Measurements from ENCODE around the gene IGFBP4.

DNA sequence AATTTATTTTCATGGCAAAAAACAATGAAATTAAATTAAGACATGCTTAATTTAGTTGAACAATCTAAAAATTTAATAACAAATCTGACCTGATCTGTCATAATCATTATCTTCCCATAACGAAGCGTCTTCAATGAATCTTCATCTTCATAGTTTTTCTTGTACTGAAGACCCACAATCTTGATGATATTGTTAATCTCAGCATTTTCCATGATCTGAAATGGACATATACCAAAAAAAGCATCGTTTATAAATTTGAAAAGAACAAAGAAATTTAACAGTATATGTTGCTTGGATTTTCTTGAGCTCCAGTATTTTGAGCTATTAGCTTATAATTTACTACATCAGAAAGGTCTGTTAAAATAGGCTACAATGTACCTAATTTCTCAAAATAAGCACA lies 35.8 kb upstream of the IGFBP4 start:
- TF ChIP-seq, protein P1, sequence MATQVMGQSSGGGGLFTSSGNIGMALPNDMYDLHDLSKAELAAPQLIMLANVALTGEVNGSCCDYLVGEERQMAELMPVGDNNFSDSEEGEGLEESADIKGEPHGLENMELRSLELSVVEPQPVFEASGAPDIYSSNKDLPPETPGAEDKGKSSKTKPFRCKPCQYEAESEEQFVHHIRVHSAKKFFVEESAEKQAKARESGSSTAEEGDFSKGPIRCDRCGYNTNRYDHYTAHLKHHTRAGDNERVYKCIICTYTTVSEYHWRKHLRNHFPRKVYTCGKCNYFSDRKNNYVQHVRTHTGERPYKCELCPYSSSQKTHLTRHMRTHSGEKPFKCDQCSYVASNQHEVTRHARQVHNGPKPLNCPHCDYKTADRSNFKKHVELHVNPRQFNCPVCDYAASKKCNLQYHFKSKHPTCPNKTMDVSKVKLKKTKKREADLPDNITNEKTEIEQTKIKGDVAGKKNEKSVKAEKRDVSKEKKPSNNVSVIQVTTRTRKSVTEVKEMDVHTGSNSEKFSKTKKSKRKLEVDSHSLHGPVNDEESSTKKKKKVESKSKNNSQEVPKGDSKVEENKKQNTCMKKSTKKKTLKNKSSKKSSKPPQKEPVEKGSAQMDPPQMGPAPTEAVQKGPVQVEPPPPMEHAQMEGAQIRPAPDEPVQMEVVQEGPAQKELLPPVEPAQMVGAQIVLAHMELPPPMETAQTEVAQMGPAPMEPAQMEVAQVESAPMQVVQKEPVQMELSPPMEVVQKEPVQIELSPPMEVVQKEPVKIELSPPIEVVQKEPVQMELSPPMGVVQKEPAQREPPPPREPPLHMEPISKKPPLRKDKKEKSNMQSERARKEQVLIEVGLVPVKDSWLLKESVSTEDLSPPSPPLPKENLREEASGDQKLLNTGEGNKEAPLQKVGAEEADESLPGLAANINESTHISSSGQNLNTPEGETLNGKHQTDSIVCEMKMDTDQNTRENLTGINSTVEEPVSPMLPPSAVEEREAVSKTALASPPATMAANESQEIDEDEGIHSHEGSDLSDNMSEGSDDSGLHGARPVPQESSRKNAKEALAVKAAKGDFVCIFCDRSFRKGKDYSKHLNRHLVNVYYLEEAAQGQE (IDR thresholded peaks at IDR 0.05; ENCODE audit: borderline replicate concordance in 1 of 2, low read depth in 1 of 2, low read length in 2 of 2) = no peak
- TF ChIP-seq, protein P2, sequence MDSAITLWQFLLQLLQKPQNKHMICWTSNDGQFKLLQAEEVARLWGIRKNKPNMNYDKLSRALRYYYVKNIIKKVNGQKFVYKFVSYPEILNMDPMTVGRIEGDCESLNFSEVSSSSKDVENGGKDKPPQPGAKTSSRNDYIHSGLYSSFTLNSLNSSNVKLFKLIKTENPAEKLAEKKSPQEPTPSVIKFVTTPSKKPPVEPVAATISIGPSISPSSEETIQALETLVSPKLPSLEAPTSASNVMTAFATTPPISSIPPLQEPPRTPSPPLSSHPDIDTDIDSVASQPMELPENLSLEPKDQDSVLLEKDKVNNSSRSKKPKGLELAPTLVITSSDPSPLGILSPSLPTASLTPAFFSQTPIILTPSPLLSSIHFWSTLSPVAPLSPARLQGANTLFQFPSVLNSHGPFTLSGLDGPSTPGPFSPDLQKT (CRISPR knock-in tag; IDR thresholded peaks at IDR 0.05; ENCODE audit: borderline replicate concordance) = no peak
- TF ChIP-seq, protein P3, sequence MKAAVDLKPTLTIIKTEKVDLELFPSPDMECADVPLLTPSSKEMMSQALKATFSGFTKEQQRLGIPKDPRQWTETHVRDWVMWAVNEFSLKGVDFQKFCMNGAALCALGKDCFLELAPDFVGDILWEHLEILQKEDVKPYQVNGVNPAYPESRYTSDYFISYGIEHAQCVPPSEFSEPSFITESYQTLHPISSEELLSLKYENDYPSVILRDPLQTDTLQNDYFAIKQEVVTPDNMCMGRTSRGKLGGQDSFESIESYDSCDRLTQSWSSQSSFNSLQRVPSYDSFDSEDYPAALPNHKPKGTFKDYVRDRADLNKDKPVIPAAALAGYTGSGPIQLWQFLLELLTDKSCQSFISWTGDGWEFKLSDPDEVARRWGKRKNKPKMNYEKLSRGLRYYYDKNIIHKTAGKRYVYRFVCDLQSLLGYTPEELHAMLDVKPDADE (CRISPR knock-in tag; IDR thresholded peaks at IDR 0.05) = no peak
- TF ChIP-seq EZH2 (conservative IDR thresholded peaks at IDR 0.05; ENCODE audit: low read depth, low read length) (no peak), SATB2 (CRISPR knock-in tag; IDR thresholded peaks at IDR 0.05) (no peak), ZKSCAN8 (CRISPR knock-in tag; IDR thresholded peaks at IDR 0.05; ENCODE audit: borderline replicate concordance) (no peak), ESRRA (CRISPR knock-in tag; IDR thresholded peaks at IDR 0.05; ENCODE audit: low read depth) (no peak), RXRA (CRISPR knock-in tag; IDR thresholded peaks at IDR 0.05) (no peak), ZNF7 (CRISPR knock-in tag; IDR thresholded peaks at IDR 0.05) (no peak)
- TF ChIP-seq, protein P4, sequence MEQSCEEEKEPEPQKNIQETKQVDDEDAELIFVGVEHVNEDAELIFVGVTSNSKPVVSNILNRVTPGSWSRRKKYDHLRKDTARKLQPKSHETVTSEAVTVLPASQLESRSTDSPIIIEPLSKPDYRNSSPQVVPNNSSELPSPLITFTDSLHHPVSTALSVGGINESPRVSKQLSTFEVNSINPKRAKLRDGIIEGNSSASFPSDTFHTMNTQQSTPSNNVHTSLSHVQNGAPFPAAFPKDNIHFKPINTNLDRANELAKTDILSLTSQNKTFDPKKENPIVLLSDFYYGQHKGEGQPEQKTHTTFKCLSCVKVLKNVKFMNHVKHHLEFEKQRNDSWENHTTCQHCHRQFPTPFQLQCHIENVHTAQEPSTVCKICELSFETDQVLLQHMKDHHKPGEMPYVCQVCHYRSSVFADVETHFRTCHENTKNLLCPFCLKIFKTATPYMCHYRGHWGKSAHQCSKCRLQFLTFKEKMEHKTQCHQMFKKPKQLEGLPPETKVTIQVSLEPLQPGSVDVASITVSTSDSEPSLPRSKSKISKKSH (CRISPR knock-in tag; IDR thresholded peaks at IDR 0.05; ENCODE audit: borderline replicate concordance) = no peak

Data from HepG2 (cell line).